ENCODE results near the gene KDM5B. TPM values are rescaled to one million over a fixed set of nuclear protein-coding genes. Genes with fewer than 3 reads are reported as not detected.
"Not testable (repeated sequence)": the region's sequence is repeated elsewhere in the genome, so short reads cannot be mapped to it uniquely, and the experiment has no call there.

The KDM5B gene
- total RNA-seq, 1 experiment from 2014 or later, result 22.2 TPM

- DNase-seq (ENCODE audit: low spot score), result no peak
Observed at GRCh38 chr1:202725526-202725925, 82.7 kb downstream of the KDM5B start.

GRCh38 chr1:202723708-202724107 is 84.5 kb downstream of the KDM5B start:
- DNase-seq (ENCODE audit: low spot score), result no peak
- in situ Hi-C loops (cut with HindIII; ENCODE audit: low sequenced_read_pairs), result no loop called here

More at GRCh38 chr1:202725526-202725925, 82.7 kb downstream of the KDM5B start:
- in situ Hi-C loops (cut with HindIII; ENCODE audit: low sequenced_read_pairs), result no loop called here

- in situ Hi-C loops (cut with HindIII; ENCODE audit: low sequenced_read_pairs), result not testable (repeated sequence)
Observed at GRCh38 chr1:202723046-202723445, 85.2 kb downstream of the KDM5B start.

GRCh38 chr1:202716654-202717053 is 91.6 kb downstream of the KDM5B start:
- DNase-seq (ENCODE audit: low spot score), result no peak
- in situ Hi-C loops (cut with HindIII; ENCODE audit: low sequenced_read_pairs), result no loop called here

More at GRCh38 chr1:202723046-202723445, 85.2 kb downstream of the KDM5B start:
- not testable (repeated sequence) for DNase-seq (ENCODE audit: low spot score)

- in situ Hi-C loops (cut with HindIII; ENCODE audit: low sequenced_read_pairs); DNase-seq (ENCODE audit: low spot score): not testable (repeated sequence)
Observed at GRCh38 chr1:202714202-202714601, 94.0 kb downstream of the KDM5B start.

GRCh38 chr1:202713110-202713509 is 95.1 kb downstream of the KDM5B start:
- DNase-seq (ENCODE audit: low spot score), result no peak

GRCh38 chr1:202711949-202712635 is 96.1 kb downstream of the KDM5B start:
- in situ Hi-C loops (cut with HindIII; ENCODE audit: low sequenced_read_pairs), result no loop called here
- DNase-seq (ENCODE audit: low spot score), result no peak

More at GRCh38 chr1:202713110-202713509, 95.1 kb downstream of the KDM5B start:
- in situ Hi-C loops (cut with HindIII; ENCODE audit: low sequenced_read_pairs), result no loop called here

GRCh38 chr1:202710070-202711045 is 97.9 kb downstream of the KDM5B start, which contains the start of gene SYT2:
Gene SYT2 (minus strand): TSS chr1:202710454. CDS start chr1:202605772, 104,682 bp downstream.
- DNase-seq (ENCODE audit: low spot score), result peak; percentile 68
- in situ Hi-C loops (cut with HindIII; ENCODE audit: low sequenced_read_pairs), result no loop called here

- DNase-seq (ENCODE audit: low spot score), result no peak
- in situ Hi-C loops (cut with HindIII; ENCODE audit: low sequenced_read_pairs), result no loop called here
Observed at GRCh38 chr1:202709276-202710041, 98.8 kb downstream of the KDM5B start.

GRCh38 chr1:202708456-202709275 is 99.6 kb downstream of the KDM5B start:
- no peak for DNase-seq (ENCODE audit: low spot score)
- in situ Hi-C loops (cut with HindIII; ENCODE audit: low sequenced_read_pairs), result no loop called here

- no peak for DNase-seq (ENCODE audit: low spot score)
- in situ Hi-C loops (cut with HindIII; ENCODE audit: low sequenced_read_pairs), result no loop called here
Observed at GRCh38 chr1:202706851-202707250, 101.4 kb downstream of the KDM5B start.

- in situ Hi-C loops (cut with HindIII; ENCODE audit: low sequenced_read_pairs), result no loop called here
- no peak for DNase-seq (ENCODE audit: low spot score)
Observed at GRCh38 chr1:202704601-202705000, 103.6 kb downstream of the KDM5B start.

GRCh38 chr1:202703191-202703590 is 105.0 kb downstream of the KDM5B start:
- no peak for DNase-seq (ENCODE audit: low spot score)
- in situ Hi-C loops (cut with HindIII; ENCODE audit: low sequenced_read_pairs), result no loop called here

- in situ Hi-C loops (cut with HindIII; ENCODE audit: low sequenced_read_pairs), result no loop called here
- DNase-seq (ENCODE audit: low spot score), result no peak
Observed at GRCh38 chr1:202702088-202702487, 106.1 kb downstream of the KDM5B start.

- DNase-seq (ENCODE audit: low spot score), result no peak
- in situ Hi-C loops (cut with HindIII; ENCODE audit: low sequenced_read_pairs), result no loop called here
Observed at GRCh38 chr1:202701200-202701599, 107.0 kb downstream of the KDM5B start.

GRCh38 chr1:202700061-202700460 is 108.2 kb downstream of the KDM5B start:
- in situ Hi-C loops (cut with HindIII; ENCODE audit: low sequenced_read_pairs), result no loop called here
- DNase-seq (ENCODE audit: low spot score), result no peak

- no peak for DNase-seq (ENCODE audit: low spot score)
- in situ Hi-C loops (cut with HindIII; ENCODE audit: low sequenced_read_pairs), result no loop called here
Observed at GRCh38 chr1:202698276-202698675, 109.9 kb downstream of the KDM5B start.

GRCh38 chr1:202697038-202697437 is 111.2 kb downstream of the KDM5B start:
- DNase-seq (ENCODE audit: low spot score), result peak; percentile 51
- in situ Hi-C loops (cut with HindIII; ENCODE audit: low sequenced_read_pairs), result no loop called here
